ENCODE results near the gene RUNX2. TPM values are rescaled to one million over a fixed set of nuclear protein-coding genes. Genes with fewer than 3 reads are reported as not detected.
A peak's percentile ranks its signal among the peaks of the same experiment; 100 is the strongest.

Gene RUNX2
- total RNA-seq, 3 donors from 2014 or later = 2.0 to 4.4 (median 3.4) TPM

GRCh38 chr6:45369870-45370269 is 41.7 kb downstream of the RUNX2 start:
- ATAC-seq (no peak), DNase-seq (no peak)
- Histone ChIP-seq H3K36me3 (ENCODE audit: low read depth) (no peaks in the 10 kb centered on the region), H3K9me3 (no peaks in the 10 kb centered on the region), H3K4me1 (ENCODE audit: low read depth) (peaks cover 2% of the 10 kb centered on the region), H3K4me3 (no peak overlapping the region)
- no peak for TF ChIP-seq CTCF (IDR thresholded peaks at IDR 0.05)
- intact Hi-C loops (cut with DNase I, micrococcal nuclease) = no loop called here

- intact Hi-C loops (cut with DNase I, micrococcal nuclease) = no loop called here
- Histone ChIP-seq H3K4me3 (no peak overlapping the region), H3K36me3 (ENCODE audit: low read depth) (no peaks in the 10 kb centered on the region), H3K9me3 (no peaks in the 10 kb centered on the region), H3K4me1 (ENCODE audit: low read depth) (peaks cover 11% of the 10 kb centered on the region)
- DNase-seq (no peak), ATAC-seq (no peak)
- no peak for TF ChIP-seq CTCF (IDR thresholded peaks at IDR 0.05)
Observed at GRCh38 chr6:45371924-45372573, 43.9 kb downstream of the RUNX2 start.

- no peak overlapping the region for H3K4me3 ChIP-seq
- no peak for TF ChIP-seq CTCF (IDR thresholded peaks at IDR 0.05)
- H3K9me3 ChIP-seq = no peaks in the 10 kb centered on the region
- H3K36me3 ChIP-seq (ENCODE audit: low read depth) = no peaks in the 10 kb centered on the region
- DNase-seq (no peak), ATAC-seq (no peak)
- peaks cover 12% of the 10 kb centered on the region for H3K4me1 ChIP-seq (ENCODE audit: low read depth)
- intact Hi-C loops (cut with DNase I, micrococcal nuclease) = no loop called here
Observed at GRCh38 chr6:45375449-45375848, 47.3 kb downstream of the RUNX2 start.

GRCh38 chr6:45376310-45377042 is 48.3 kb downstream of the RUNX2 start:
- H3K4me1 ChIP-seq (ENCODE audit: low read depth) = peaks cover 10% of the 10 kb centered on the region
- TF ChIP-seq CTCF (IDR thresholded peaks at IDR 0.05) = no peak
- intact Hi-C loops (cut with DNase I, micrococcal nuclease) = no loop called here
- ATAC-seq (no peak), DNase-seq (no peak)
- H3K36me3 ChIP-seq (ENCODE audit: low read depth) = no peaks in the 10 kb centered on the region
- no peaks in the 10 kb centered on the region for H3K9me3 ChIP-seq
- no peak overlapping the region for H3K4me3 ChIP-seq

GRCh38 chr6:45377043-45377553 is 49.0 kb downstream of the RUNX2 start:
- ATAC-seq (peak; percentile 3), DNase-seq (no peak)
- Histone ChIP-seq H3K4me1 (ENCODE audit: low read depth) (peaks cover 9% of the 10 kb centered on the region), H3K4me3 (peak overlapping the region; percentile 37), H3K9me3 (no peaks in the 10 kb centered on the region), H3K36me3 (ENCODE audit: low read depth) (no peaks in the 10 kb centered on the region)
- TF ChIP-seq CTCF (IDR thresholded peaks at IDR 0.05) = no peak
- intact Hi-C loops (cut with DNase I, micrococcal nuclease) = no loop called here
